Measurements from ENCODE around the gene SYT1.

GRCh38 chr12:79000501-79000900 is 135.9 kb downstream of the SYT1 start:
- TF ChIP-seq CTCF (conservative IDR thresholded peaks at IDR 0.05; ENCODE audit: low read depth in 2 of 2) (no peak), EZH2 (IDR thresholded peaks at IDR 0.05; ENCODE audit: low read depth, unreplicated experiment) (no peak), POLR2AphosphoS5 (IDR thresholded peaks at IDR 0.05; ENCODE audit: low read depth) (no peak)
